Fibroblast of skin of right biceps (primary cell): ENCODE data around the gene RAB5B.
"Not testable (repeated sequence)": the region's sequence is repeated elsewhere in the genome, so short reads cannot be mapped to it uniquely, and the experiment has no call there.

Experiments
- DNase-seq: peaks from one replicate; pipeline ENCODE4 v3.0.0-alpha.2; 2013

RAB5B gene

GRCh38 chr12:56020423-56021184 lies 46.7 kb downstream of the RAB5B start, which contains the start of gene IKZF4:
TSS of gene IKZF4 (plus strand) at chr12:56021043. CDS start at chr12:56021494, 451 bp downstream.
- peak; percentile 45 for DNase-seq

GRCh38 chr12:56021889-56022497 lies 48.1 kb downstream of the RAB5B start:
- no peak for DNase-seq

GRCh38 chr12:56028511-56029165 lies 54.8 kb downstream of the RAB5B start:
- no peak for DNase-seq

- DNase-seq = peak; percentile 71
These were observed 55.3 kb downstream of the RAB5B start for GRCh38 chr12:56029166-56029519.

- peak; percentile 65 for DNase-seq
These were observed 55.9 kb downstream of the RAB5B start for GRCh38 chr12:56029666-56030293.

GRCh38 chr12:56031987-56032386 lies 58.1 kb downstream of the RAB5B start:
- no peak for DNase-seq

GRCh38 chr12:56034586-56035332 lies 60.9 kb downstream of the RAB5B start:
- DNase-seq = no peak

GRCh38 chr12:56037161-56037560 lies 63.3 kb downstream of the RAB5B start:
- DNase-seq = no peak

GRCh38 chr12:56038022-56038655 lies 64.3 kb downstream of the RAB5B start:
- no peak for DNase-seq

GRCh38 chr12:56040151-56040550 lies 66.3 kb downstream of the RAB5B start:
- no peak for DNase-seq

GRCh38 chr12:56040963-56041551 lies 67.2 kb downstream of the RAB5B start:
- DNase-seq = no peak

GRCh38 chr12:56041552-56042429 lies 67.9 kb downstream of the RAB5B start, which contains the start of gene RPS26:
TSS of gene RPS26 (plus strand) at chr12:56041918. CDS start at chr12:56042167, 249 bp downstream.
- DNase-seq = peak; percentile 100

- not testable (repeated sequence) for DNase-seq
These were observed 68.5 kb downstream of the RAB5B start for GRCh38 chr12:56042430-56042813.

GRCh38 chr12:56042843-56043242 lies 69.0 kb downstream of the RAB5B start:
- no peak for DNase-seq
